ENCODE results near the gene ZBED1.
"Not testable (repeated sequence)": the region's sequence is repeated elsewhere in the genome, so short reads cannot be mapped to it uniquely, and the experiment has no call there.

The ZBED1 gene

GRCh38 chrX:2483398-2484060 lies 17.2 kb downstream of the ZBED1 start:
- in situ Hi-C loops (cut with HindIII; ENCODE audit: low pct_ligation_motif_present, low pct_unique_long_range_greater_than_20kb, low sequenced_read_pairs), result no loop called here
- no peak for DNase-seq

DNA sequence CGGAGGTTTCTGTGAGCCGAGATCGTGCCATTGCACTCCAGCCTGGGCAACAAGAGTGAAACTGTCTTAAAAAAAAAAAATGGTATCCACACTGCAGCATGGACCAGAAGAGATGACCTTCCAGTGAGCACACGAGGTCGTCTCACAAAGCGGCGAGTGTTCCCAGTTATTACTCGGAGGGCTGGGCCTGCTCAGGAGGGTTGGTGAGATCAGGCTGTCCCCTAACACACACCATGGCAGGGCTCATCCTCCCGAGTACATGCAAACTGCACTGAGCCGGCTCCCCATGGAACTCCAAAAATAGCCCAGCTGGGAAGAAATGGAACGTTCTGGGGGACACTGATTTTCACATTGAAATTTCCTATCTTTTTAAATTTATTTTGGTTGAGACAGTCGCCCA lies 19.2 kb downstream of the ZBED1 start:
- DNase-seq; in situ Hi-C loops (cut with HindIII; ENCODE audit: low pct_ligation_motif_present, low pct_unique_long_range_greater_than_20kb, low sequenced_read_pairs): not testable (repeated sequence)

- DNase-seq; in situ Hi-C loops (cut with HindIII; ENCODE audit: low pct_ligation_motif_present, low pct_unique_long_range_greater_than_20kb, low sequenced_read_pairs): not testable (repeated sequence)
Observed at GRCh38 chrX:2479982-2480381, 20.8 kb downstream of the ZBED1 start.

- in situ Hi-C loops (cut with HindIII; ENCODE audit: low pct_ligation_motif_present, low pct_unique_long_range_greater_than_20kb, low sequenced_read_pairs), result no loop called here
- DNase-seq, result no peak
Observed at GRCh38 chrX:2479420-2479780, 21.4 kb downstream of the ZBED1 start.

DNA sequence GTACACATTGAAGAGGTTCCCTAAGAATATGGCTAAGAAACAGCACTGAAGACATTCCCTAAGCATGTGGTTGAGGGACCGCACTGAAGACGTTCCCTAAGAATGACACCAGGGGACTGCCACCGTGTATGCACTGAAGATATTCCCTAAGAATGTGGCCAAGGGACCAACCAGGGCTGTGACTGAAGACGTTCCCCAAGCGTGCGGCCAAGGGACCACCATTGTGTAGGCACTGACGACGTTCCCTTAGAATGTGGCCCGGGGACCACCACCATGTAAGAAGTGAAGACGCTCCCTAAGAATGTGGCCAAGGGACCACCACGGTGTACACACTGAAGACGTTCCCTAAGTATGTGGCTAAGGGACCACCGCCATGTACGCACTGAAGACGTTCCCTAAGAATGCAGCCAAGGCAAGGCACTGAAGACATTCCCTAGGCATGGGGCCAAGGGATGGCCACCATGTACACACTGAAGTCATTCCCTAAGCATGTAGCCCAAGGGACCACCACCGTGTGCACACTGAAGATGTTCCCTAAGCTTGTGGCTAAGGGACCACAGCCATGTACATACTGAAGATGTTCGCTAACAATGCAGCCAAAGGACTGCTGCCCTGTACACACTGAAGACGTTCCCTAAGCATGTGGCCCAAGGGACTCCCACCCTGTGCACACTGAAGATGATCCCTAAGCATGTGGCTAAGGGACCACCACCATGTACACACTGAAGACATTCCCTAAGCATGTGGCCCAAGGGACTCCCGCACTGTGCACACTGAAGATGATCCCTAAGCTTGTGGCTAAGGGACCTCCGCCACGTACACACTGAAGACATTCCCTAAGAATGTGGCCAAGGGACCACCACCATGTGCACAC lies 22.0 kb downstream of the ZBED1 start:
- DNase-seq, result no peak
- in situ Hi-C loops (cut with HindIII; ENCODE audit: low pct_ligation_motif_present, low pct_unique_long_range_greater_than_20kb, low sequenced_read_pairs), result no loop called here

- in situ Hi-C loops (cut with HindIII; ENCODE audit: low pct_ligation_motif_present, low pct_unique_long_range_greater_than_20kb, low sequenced_read_pairs); DNase-seq: not testable (repeated sequence)
Observed at GRCh38 chrX:2477313-2477712, 23.5 kb downstream of the ZBED1 start.

- DNase-seq, result no peak
- in situ Hi-C loops (cut with HindIII; ENCODE audit: low pct_ligation_motif_present, low pct_unique_long_range_greater_than_20kb, low sequenced_read_pairs), result no loop called here
Observed at GRCh38 chrX:2474963-2475726, 25.6 kb downstream of the ZBED1 start.

DNA sequence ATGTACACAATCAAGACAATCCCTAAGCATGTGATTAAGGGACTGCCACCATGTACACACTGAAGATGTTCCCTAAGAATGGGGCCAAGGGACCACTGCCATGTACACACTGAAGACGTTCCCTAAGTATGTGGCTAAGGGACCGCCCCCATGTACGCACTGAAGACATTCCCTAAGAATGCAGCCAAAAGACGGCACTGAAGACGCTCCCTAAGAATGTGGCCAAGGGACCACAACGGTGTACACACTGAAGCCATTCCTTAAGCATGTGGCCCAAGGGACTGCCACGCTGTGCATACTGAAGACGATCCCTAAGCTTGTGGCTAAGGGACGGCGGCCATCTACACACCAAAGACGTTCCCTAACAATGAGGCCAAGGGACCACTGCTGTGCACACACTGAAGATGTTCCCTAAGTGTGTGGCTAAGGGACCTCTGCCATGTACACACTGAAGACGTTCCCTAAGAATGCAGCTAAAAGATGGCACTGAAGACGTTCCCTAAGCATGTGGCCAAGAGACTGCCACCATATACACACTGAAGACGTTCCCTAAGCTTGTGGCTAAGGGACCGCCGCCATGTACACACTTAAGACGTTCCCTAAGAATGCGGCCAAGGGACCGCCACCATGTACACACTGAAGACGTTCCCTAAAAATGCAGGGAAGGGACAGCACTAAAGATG lies 26.4 kb downstream of the ZBED1 start:
- no peak for DNase-seq
- in situ Hi-C loops (cut with HindIII; ENCODE audit: low pct_ligation_motif_present, low pct_unique_long_range_greater_than_20kb, low sequenced_read_pairs), result no loop called here

DNA sequence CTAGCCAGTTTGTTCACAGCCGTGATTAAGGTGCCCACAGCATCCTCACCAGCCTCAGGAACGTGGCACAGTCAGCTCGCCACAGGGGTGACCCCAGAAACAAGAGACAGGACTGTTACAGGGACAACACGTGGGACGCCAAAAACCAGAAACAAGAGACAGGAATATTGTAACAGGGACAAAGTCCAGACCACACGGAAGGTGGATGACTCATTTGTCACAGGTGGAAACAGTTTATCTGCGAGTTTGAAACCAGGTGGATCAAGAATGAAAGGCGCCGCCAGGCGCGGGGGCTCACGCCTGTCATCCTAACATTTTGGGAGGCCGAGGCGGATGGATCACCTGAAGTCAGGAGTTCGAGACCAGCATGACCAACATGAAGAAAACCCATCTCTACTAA lies 27.7 kb downstream of the ZBED1 start:
- in situ Hi-C loops (cut with HindIII; ENCODE audit: low pct_ligation_motif_present, low pct_unique_long_range_greater_than_20kb, low sequenced_read_pairs); DNase-seq: not testable (repeated sequence)

DNA sequence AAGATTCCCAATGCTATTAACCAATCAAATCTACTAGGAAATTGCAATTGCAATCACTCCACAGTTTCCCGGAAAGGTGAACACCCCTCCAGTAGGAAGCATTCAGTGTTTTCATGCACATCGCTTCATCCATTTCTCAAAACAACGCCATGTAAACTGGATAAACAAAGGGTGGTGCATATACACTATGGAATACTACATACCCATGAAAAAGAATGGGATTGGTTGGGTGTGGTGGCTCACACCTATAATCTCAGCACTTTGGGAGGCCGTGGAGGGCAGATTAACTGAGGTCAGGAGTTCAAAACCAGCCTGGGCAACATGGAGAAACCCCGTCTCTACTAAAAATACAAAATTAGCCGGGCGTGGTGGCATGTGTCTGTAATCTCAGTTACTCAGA lies 29.1 kb downstream of the ZBED1 start:
- no peak for DNase-seq
- in situ Hi-C loops (cut with HindIII; ENCODE audit: low pct_ligation_motif_present, low pct_unique_long_range_greater_than_20kb, low sequenced_read_pairs), result no loop called here

- DNase-seq; in situ Hi-C loops (cut with HindIII; ENCODE audit: low pct_ligation_motif_present, low pct_unique_long_range_greater_than_20kb, low sequenced_read_pairs): not testable (repeated sequence)
Observed at GRCh38 chrX:2471126-2471525, 29.6 kb downstream of the ZBED1 start.

DNA sequence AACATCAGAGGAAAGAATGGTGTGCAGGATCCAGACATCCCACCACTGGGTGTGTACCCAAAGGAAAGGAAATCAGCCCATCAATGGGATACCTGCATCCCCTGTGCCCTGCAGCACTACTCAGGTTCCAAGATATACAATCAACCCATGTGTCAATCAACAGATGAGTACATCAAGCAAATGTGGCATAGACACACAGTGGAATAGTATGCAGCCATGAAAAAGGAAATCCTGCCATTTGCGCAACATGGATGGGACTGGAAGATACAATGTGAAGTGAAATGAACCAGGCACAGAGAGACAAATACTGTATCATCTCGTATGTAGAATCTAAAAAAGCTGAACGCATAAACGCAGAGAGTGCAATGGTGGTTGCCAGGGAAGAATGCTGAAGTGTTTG lies 30.9 kb downstream of the ZBED1 start:
- in situ Hi-C loops (cut with HindIII; ENCODE audit: low pct_ligation_motif_present, low pct_unique_long_range_greater_than_20kb, low sequenced_read_pairs); DNase-seq: not testable (repeated sequence)

DNA sequence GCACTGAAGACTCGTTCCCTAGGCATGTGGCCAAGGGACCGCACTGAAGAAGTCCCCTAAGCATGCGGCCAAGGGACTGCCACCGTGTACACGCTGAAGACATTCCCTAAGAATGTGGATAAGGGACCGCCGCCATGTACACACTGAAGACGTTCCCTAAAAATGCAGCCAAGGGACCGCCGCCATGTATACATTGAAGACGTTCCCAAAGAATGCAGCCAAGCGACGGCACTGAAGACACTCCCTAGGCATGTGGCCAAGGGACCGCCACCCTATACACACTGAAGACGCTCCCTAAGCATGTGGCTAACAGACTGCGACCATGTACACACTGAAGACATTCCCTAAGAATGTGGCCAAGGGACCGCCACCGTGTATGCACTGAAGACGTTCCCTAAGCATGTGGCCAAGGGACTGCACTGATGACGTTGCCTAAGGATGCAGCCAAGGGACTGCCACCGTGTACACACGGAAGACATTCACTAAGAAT lies 31.5 kb downstream of the ZBED1 start:
- DNase-seq, result no peak

GRCh38 chrX:2468261-2469195 lies 32.2 kb downstream of the ZBED1 start:
- in situ Hi-C loops (cut with HindIII; ENCODE audit: low pct_ligation_motif_present, low pct_unique_long_range_greater_than_20kb, low sequenced_read_pairs), result no loop called here
- no peak for DNase-seq

More for the DNA sequence above, 31.5 kb downstream of the ZBED1 start:
- in situ Hi-C loops (cut with HindIII; ENCODE audit: low pct_ligation_motif_present, low pct_unique_long_range_greater_than_20kb, low sequenced_read_pairs), result no loop called here

DNA sequence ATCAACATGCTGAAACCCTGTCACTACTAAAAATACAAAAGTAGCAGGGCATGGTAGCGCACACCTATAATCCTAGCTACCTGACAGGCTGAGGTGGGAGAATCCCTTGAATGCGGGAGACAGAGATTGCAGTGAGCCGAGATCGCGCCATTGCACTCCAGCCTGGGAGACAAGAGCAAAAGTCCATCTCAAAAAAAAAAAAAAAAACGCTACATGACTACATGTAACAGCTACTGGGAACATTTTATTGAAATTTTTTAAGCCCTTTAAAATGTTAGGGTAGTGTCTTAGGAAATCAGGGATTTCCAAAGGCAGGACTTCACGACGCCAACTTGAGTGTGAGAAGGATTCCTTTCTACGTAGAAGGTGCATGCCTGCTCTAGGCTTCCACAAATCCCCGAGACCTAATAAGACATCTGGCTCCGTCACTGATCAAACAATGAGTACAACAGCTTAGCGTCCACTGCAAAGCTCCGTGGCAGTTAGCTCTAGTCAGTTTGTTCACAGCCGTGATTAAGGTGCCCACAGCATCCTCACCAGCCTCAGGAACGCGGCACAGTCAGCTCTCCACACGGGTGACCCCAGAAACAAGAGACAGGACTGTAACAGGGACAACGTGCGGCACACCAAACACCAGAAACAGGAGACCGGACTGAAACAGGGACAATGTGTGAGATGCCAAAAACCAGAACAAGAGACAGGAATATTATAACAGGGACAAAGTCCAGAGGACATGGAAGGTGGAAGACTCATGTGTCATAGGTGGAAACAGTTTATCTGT lies 33.7 kb downstream of the ZBED1 start:
- in situ Hi-C loops (cut with HindIII; ENCODE audit: low pct_ligation_motif_present, low pct_unique_long_range_greater_than_20kb, low sequenced_read_pairs), result no loop called here
- DNase-seq, result no peak

- in situ Hi-C loops (cut with HindIII; ENCODE audit: low pct_ligation_motif_present, low pct_unique_long_range_greater_than_20kb, low sequenced_read_pairs), result no loop called here
- no peak for DNase-seq
Observed at GRCh38 chrX:2464677-2465166, 36.1 kb downstream of the ZBED1 start.
